GM18499 (cell line): ENCODE measurements around the gene CNTNAP2.

Source experiments
- ATAC-seq: cut with Tn5 transposase; IDR thresholded peaks from one replicate; pipeline ENCODE4 v1.9.1; 2021; ENCODE audit warnings: moderate number of reproducible peaks; ENCODE audit not compliant: insufficient read depth, unreplicated experiment

Gene CNTNAP2

DNA sequence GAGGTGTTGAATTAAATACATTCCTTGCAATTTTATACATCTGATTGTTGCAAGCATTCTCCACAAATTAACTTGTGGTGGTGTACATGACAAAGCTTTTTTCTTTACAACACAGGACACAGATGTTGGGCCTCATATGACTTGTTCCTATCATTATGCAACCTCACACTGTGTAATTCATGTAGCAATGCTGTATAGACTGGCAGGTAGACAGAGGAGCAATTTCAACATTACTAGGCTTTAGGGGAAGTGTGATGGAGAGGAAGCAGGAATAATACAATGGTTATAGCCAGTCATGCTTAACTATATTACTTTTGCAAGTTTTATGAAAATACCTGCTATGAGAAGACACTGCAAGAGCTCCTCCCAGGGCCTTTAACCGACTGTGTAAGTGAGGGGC, 832.1 kb downstream of the CNTNAP2 start:
- ATAC-seq: no peak

DNA sequence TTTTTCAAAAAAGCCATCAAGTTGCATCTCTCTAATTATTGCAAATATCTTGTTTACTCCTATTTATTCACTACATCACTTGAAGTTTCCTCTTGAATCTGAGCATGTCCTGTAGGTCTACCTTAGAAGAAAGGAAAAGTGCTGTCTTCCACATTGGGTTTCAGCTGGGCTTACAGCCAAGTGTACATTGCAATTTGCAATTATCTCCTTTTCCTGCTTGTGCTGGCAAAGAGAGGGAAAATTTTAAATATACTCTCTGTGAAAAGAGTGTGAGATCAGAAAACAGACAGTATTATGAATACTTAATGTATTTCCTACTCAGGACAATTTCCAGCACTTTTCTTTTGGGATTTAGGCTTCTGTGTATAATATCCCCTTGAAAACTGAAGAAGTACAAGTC, 839.7 kb downstream of the CNTNAP2 start:
- ATAC-seq: no peak

DNA sequence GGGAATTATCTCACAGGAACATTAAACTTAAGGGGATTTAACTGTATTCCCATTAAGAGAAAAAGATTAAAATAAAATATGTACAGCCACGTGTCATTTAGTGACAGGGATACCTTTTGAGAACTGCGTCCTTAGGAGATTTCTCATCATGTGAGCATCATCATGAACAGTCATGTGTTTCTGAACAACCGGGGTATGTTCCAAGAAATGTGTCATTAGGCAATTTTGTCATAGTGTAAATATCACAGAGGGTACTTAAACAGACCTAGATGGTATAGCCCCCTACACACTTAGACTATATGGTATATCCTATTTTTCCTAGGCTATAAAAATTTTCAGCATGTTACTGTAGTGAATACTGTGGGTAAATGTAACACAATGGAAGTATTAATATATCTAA, 840.3 kb downstream of the CNTNAP2 start:
- no peak for ATAC-seq

DNA sequence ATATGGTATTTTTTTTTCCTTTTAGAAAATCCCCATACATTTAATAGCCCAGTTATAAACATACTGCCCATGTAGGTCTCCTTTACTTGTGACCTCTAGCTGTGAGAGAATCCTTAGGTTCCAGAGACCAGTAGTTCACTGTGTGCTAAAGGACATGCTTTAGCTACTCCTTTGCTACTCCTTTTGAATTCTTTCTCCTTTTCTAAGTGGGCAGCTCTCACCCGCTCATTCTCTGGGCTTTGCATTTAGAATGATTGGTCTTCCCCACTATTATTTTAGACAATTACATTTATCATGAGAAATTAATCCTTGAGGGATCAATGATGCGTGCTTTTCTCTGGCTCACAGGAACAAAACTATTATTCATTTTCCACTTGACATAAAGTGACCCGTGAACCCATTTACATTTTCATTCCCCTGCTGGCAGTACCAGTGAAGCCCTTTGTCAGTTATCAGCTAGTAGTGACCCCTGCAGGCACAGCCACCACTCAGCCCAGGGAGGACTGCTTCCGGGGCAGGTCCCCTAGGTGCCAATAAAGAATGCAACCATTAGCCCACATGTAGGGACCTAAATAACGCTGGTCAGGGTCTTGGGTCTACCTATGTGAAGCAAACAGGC, 844.3 kb downstream of the CNTNAP2 start:
- ATAC-seq: no peak

DNA sequence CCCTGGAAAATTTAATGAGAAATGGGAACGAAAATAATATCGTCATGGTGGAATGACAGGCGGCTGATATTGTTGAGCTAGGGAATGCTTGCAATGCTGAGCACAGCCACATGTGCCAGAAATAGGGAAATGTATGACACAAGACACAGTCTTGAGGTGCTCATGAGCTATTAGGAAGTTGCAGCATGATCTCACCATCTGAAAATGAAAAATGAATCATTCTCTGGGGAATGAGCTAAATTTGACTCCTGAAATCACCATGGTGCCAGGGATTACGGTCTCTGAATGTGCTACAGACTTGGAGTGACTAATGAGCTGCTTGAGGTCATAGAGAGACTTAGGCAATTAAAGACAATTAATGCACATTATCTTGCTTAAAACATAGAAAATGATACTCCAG, 845.0 kb downstream of the CNTNAP2 start:
- ATAC-seq: no peak

DNA sequence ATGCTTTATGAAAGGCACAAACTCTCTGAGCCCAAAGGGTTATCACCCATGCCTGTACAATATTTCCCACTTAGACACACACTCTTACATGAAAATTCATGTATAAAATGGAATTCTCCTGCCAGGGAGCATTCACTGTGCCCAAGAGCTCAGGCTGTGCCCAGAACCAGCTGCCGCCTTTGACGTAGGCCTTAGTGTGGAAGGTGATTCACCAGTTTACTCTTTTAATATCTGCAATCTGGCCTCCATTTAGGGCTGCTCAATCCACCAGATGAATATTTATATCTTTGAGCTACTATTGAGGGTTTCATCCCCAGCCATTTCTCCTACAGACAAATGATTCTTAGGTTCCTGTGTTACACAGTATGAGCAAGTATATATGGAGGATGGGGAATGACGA, 849.7 kb downstream of the CNTNAP2 start:
- ATAC-seq: no peak

DNA sequence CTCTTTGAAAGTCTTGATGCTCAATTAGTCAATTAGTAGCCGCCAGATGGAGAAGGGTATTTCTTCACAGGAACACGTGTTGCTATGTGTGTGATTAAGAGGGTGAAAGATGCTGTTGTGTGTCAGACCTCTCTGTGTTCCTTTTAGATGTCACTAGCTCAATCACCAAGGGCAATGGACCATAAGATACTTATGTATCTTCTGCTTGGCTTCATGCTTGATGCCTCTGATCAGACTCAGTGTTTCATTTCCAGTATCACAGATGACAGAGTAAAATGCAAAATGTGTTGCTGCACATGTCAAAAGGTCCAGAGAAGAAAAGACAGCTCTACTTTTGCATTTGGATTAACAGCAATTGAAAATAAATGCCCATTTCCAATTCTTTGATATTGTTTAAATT, 865.9 kb downstream of the CNTNAP2 start:
- ATAC-seq: no peak

DNA sequence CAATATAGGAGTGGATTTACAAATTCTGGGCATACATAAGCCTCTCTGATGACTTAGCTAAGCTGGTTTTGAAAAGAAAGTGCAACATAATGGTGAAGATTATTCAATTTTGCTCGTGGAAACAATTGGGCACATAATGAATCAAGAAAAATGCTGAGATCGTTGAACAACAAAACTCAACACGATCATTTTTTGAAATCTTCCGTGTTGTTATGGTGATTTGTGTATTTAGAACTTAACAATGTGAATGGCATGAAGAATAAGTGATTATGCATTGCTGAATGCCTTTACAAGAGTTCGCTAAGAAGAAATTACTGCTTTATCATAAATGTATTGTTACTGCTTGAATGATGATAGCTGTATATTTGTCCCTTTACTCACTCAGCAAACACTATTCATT, 875.0 kb downstream of the CNTNAP2 start:
- ATAC-seq: no peak

DNA sequence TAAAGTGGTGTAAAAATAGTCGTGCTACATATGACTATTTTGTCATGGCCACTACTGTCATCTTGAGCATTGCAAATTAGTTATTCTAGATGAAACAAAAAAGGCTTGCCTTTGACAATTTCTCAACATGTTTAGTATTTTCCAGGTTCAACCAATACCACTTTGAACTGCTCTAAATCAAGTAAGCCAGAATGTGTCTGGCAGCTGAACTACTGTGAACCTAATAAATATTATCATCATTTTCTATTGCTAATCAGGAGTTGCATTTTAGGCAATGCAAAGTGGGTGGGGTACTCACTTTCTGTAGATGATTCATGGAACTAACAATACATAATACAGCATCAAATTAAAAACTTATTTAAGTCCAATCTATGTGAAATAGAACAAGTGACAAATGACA, 877.2 kb downstream of the CNTNAP2 start:
- no peak for ATAC-seq

DNA sequence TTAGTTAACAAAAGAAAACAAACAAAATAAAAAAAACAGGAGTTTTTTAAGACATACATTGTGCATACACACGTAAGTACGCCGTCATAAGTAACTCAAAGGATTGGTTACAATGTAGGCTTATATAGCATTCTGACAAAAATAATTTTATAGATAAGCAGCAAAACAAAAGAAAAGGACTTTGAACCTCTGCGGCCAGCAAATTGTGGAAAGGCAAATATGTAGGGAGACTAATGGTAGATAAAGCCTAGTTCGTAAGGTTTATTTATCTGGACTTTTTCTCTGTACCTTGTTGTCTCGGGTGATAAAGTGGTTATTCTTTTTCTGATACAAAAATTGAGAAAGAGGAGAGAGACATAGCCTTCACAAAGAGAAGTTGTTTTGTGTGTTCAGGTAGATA, 891.9 kb downstream of the CNTNAP2 start:
- ATAC-seq: no peak

DNA sequence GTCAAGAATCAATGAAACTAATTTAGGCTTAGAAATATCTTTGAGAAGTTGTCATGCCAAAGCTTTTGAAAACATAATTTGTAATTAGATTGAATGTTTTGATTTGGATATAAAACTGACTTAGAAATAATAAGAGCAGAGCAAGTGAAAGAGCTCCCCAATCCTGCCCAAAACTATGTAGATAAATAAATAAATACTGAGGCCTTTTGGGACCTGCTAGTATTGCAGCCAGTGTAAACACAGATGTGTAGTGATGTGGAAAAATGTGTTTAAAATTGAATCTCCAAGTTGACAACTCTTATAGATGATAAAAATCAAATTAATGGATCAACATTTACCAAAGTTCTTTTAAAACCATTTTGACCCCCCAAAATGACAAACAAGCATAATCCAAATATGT, 896.1 kb downstream of the CNTNAP2 start:
- ATAC-seq: no peak

DNA sequence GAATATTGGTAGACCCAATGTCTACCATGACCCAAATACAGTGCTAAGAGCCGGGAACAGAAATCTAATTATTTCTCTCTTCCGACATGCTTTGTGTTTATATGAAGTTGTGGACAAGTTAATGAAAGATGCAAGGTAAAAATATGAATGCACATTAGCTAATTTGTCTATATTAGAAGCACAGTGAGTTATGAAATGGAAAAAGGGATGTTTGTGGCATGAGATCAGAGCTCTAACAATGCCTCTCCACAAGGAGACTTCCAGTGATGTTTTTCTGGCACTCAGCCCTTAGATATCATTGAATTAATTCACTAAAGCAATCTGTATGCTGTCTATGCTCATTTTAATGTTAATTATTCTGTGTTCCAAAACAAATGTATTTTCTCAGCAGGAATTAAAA, 897.2 kb downstream of the CNTNAP2 start:
- no peak for ATAC-seq

DNA sequence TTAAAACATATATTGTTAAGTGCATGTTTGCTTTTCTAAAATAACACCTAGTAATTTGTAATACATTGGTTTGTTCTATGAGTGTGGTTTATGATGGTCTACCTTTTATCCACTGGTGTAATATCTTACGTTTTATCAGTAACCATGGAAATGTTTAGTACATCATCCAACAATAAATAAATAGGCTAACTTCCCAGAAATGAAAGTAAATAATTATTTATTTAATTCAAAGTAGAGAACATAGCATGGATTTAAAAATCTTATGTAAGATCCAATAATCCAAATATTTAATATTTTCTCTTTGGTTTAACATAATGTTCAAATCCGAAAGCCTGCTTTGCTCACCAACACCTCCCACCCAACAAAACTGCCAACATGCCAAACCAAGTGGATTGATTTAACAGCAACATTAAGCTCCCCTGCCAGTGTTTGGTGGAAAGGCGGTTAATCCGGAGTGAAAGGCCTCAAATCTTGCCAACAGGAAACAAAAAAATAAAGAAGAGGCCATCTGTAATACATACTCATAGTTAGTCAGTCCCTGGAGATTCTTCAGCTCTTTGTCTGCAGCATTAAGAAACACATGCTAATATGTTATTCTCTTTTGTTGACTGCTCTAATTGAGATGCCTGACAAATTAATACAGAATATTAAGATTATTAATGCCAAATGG, 897.8 kb downstream of the CNTNAP2 start:
- no peak for ATAC-seq

DNA sequence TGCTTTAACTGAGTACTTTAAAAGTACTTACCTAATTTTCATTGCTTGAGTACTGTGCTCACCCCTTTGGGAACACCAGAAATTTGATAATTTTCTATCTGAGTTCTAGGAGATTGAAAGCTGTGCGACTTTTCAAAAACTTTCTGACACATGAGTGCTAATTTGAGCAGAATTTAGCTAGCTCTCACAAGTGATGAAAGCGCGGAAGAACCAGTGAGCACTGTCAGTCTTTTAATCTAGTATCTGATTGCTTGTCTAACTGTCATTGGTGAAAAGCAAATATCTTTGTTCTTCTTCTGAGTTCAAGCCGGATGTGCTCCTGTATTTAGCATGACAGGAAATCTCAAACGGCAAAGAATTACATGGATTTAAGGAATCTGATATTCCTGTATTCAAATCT, 899.4 kb downstream of the CNTNAP2 start:
- no peak for ATAC-seq

DNA sequence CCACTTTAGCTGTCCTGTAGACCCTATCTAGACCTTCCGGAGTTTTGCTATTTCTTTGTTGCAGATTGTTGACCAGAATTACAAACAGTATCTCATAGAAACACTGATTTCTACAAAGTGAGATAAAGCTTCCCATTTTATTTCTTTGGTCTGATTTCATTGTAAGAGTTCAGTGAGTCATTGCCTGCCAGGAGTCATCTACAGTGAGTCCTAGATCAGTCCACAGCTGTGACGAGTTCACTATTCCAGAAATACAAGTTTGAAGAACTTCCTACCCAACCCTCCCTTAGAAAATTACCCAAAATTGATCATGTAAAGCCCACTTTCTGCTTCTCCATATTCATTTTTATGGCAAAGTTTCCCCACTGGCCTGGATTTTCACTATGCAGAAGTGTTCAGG, 905.5 kb downstream of the CNTNAP2 start:
- no peak for ATAC-seq

DNA sequence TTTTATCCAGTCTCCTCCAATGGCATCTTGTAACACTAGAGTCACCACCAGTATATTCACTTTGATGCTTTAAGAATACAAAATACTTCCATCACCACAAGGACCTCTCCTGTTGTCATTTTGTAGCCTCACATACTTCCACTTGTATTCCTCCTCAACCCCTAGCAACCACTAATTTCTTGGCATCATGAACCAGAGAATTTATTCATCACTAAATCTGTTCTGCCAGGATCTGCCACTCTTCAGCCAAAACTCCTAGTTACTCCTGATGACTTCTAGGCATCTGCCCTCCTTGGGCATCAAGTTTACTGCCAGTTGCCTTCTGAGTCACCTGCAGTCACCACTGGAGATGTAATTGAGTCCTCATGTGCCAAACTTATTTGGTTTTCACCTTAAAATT, 906.8 kb downstream of the CNTNAP2 start:
- no peak for ATAC-seq

DNA sequence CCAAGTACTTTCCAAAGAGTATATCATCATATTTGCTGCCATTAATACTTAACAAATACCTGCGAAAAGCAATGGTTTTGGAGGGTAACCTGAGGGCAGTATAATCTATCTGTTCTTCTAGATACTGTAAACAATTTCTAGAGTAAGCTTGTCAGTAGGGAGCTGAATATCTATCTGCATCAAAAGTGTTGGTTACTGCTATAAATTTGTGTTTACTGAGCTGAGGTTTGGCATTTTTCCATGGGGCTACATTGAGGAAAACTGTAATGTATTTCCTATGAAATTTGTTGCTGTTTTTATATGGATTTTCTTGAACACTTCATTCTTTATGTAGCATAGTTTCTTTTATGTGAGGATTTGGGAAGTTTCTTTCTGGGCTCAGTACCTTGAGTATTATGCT, 913.4 kb downstream of the CNTNAP2 start:
- ATAC-seq: no peak

DNA sequence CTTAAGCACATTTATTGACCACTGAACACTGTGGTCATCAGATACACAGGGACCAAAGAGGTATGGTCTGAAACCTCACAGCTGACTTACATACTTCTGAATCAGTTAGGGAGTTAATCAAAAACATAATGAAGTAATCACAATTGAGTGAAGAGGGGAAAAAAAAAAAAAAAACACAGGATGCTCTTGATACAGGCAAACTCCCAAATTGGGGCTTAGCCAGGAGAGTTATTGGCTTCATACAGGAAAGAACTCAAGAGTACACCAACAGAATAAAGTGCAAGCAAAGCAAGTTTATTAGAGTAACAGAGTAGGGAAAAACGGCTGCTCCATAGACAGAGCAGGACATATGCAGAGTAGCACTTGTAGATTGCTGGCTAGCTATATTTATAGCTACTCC, 917.0 kb downstream of the CNTNAP2 start:
- ATAC-seq: no peak

DNA sequence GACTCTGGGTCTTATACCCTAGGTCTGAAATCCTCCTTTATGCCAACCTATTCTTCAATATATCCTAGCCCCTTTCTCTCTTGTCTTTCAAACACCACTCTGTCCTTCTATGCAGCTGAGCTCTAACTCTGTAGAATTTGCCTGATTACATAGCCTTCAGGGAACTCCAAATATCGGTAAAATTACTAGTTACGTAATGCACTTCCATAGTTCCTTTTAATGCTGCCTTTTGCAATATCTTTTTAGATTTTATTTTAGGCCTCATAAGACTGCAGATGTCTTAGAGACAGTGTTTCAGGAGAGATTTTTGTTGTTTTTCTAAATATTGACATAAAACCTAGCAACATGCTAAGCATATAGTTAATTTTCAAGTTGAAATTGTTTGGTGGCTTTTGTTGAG, 924.8 kb downstream of the CNTNAP2 start:
- ATAC-seq: no peak

DNA sequence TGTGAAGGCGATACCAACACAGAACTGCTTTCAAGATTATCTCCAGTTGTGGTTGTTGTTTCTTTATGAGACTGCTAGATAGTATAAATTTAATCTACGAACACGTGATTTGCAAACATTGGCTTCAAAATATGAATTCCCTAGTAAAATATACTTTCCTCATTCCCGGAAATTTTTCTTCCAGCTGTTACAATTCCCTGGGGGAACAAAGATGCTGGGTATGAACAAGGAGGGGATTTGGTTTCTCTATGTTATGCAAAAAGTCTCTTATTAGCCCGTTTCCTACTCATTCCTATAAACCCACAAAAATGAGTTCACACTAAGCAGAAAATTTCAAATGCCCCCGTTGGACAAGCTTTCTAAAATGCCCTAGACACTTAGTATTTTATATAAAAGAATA, 928.3 kb downstream of the CNTNAP2 start:
- no peak for ATAC-seq

DNA sequence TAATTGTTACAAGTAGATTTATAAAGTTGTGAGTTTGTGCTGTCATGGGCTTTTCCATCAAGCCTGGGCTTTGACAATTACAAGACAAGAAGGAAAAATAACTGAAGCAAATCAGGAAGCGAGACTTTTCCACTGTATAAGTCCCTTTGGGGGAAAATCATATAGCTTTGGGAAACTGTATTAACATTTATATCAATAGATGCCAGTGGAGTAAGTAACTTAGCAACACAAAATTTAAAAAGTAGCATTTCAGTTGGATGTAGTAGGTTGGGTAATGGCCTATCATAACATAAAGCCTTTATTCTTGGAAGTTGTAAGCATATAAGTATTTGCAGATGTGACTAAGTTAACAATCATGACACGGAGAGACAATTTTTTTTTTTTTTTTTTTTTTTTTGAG, 931.1 kb downstream of the CNTNAP2 start:
- ATAC-seq: no peak

DNA sequence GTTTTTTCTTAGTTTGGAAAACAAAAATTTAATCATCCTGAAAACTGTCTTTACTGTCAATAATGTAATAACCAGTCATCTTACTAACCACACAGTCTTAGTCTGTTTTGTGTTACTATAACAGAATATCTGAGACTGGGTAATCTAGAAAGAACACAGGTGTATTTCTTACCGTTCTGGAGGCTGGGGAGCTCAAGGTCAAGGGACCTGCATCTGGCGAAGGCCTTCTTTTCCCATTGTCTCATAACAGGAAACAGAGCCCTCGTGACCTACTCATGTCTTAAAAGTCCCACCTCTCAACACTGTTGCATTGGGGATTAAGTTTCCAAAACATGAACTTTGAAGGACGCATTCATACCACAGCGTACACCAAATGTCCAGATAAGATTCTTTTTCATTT, 932.3 kb downstream of the CNTNAP2 start:
- ATAC-seq: no peak

DNA sequence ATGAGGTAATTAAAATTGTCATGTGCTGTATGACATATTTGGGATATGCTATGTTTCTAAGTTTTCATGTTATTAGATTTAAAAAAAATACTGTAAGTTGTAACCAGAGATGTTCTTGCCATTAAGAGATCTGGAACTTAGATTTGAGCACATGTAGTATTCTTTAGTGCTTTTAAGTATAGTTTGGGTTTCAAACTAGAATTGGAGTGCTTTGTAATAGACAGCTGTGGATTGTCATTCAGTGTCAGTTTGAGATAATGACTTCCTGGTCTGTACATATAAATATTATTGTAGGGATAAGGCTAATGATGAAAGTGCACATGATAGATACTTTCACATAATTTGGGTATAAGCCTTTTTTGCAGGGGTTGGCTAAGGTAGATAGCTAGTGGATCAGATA, 936.2 kb downstream of the CNTNAP2 start:
- no peak for ATAC-seq
